ENCODE data around the gene CACTIN. TPM values are rescaled to one million over a fixed set of nuclear protein-coding genes. Genes with fewer than 3 reads are reported as not detected.
A peak's percentile ranks its signal among the peaks of the same experiment; 100 is the strongest.

The CACTIN gene
- total and polyA plus RNA-seq, 7 donors = 6.2 to 23.9 (median 20.5) TPM

GRCh38 chr19:3604227-3604986 is 22.2 kb downstream of the CACTIN start:
- no peak for DNase-seq
- TF ChIP-seq EP300 (IDR thresholded peaks at IDR 0.05) (no peak), POLR2A (IDR thresholded peaks at IDR 0.05) (no peak)
- Histone ChIP-seq H3K36me3 (no peaks in the 10 kb centered on the region), H3K4me1 (peaks cover 0 to 45% (median 34%) of the 10 kb centered on the region in 4 donors), H3K4me3 (no peak overlapping the region), H3K27me3 (no peaks in the 10 kb centered on the region), H3K9me3 (no peaks in the 10 kb centered on the region), H3K27ac (peak overlapping the region in 2 of 4 donors; percentile 14 to 72)
- intact Hi-C loops (cut with DNase I) = no loop called here
- WGBS, 2 donors = 67 to 70% methylated on average over 27 of the region's 27 CpGs

- Histone ChIP-seq H3K27ac (peak overlapping the region; percentile 14 to 72 (median 25)), H3K36me3 (no peaks in the 10 kb centered on the region), H3K27me3 (no peaks in the 10 kb centered on the region), H3K9me3 (no peaks in the 10 kb centered on the region), H3K4me3 (no peak overlapping the region), H3K4me1 (peaks cover 0 to 33% (median 27%) of the 10 kb centered on the region in 4 donors)
- intact Hi-C loops (cut with DNase I) = no loop called here
- TF ChIP-seq EP300 (IDR thresholded peaks at IDR 0.05) = no peak
- no peak for TF ChIP-seq CTCF (IDR thresholded peaks at IDR 0.05)
- no peak for TF ChIP-seq POLR2A (IDR thresholded peaks at IDR 0.05)
- no peak for TF ChIP-seq POLR2AphosphoS5 (IDR thresholded peaks at IDR 0.05)
- 68 to 81% methylated on average over 23 of the region's 23 CpGs for WGBS, 2 donors
- DNase-seq = no peak
These were observed 23.3 kb downstream of the CACTIN start for GRCh38 chr19:3603121-3603811.

- Histone ChIP-seq H3K27me3 (no peaks in the 10 kb centered on the region), H3K4me1 (peaks cover 0 to 11% (median 4%) of the 10 kb centered on the region in 4 donors), H3K9me3 (no peaks in the 10 kb centered on the region), H3K27ac (no peak overlapping the region), H3K36me3 (no peaks in the 10 kb centered on the region), H3K4me3 (no peak overlapping the region)
- DNase-seq = no peak
- intact Hi-C loops (cut with DNase I) = no loop called here
- WGBS, 2 donors = 83 to 90% methylated on average over 12 of the region's 12 CpGs
- TF ChIP-seq EP300 (IDR thresholded peaks at IDR 0.05) = no peak
- no peak for TF ChIP-seq POLR2AphosphoS5 (IDR thresholded peaks at IDR 0.05)
- no peak for TF ChIP-seq POLR2A (IDR thresholded peaks at IDR 0.05)
- TF ChIP-seq CTCF (IDR thresholded peaks at IDR 0.05) = no peak
These were observed 25.6 kb downstream of the CACTIN start for GRCh38 chr19:3601021-3601420.

GRCh38 chr19:3599776-3600187 is 26.8 kb downstream of the CACTIN start:
- Histone ChIP-seq H3K4me3 (no peak overlapping the region), H3K27ac (no peak overlapping the region), H3K9me3 (no peaks in the 10 kb centered on the region), H3K36me3 (no peaks in the 10 kb centered on the region), H3K4me1 (peaks cover 0 to 5% (median 0%) of the 10 kb centered on the region in 4 donors), H3K27me3 (no peaks in the 10 kb centered on the region)
- no peak for DNase-seq
- TF ChIP-seq EP300 (IDR thresholded peaks at IDR 0.05) (no peak), POLR2AphosphoS5 (IDR thresholded peaks at IDR 0.05) (no peak), POLR2A (IDR thresholded peaks at IDR 0.05) (no peak), CTCF (IDR thresholded peaks at IDR 0.05) (no peak)
- 92 to 94% methylated on average over 28 of the region's 28 CpGs for WGBS, 2 donors
- intact Hi-C loops (cut with DNase I) = no loop called here

GRCh38 chr19:3595521-3596061 is 31.0 kb downstream of the CACTIN start:
- no peak for TF ChIP-seq EP300 (IDR thresholded peaks at IDR 0.05)
- no peak for TF ChIP-seq POLR2A (IDR thresholded peaks at IDR 0.05)
- no peak for TF ChIP-seq CTCF (IDR thresholded peaks at IDR 0.05)
- no peak for TF ChIP-seq POLR2AphosphoS5 (IDR thresholded peaks at IDR 0.05)
- Histone ChIP-seq H3K27ac (no peak overlapping the region), H3K36me3 (no peaks in the 10 kb centered on the region), H3K27me3 (no peaks in the 10 kb centered on the region), H3K9me3 (no peaks in the 10 kb centered on the region), H3K4me3 (no peak overlapping the region), H3K4me1 (no peaks in the 10 kb centered on the region)
- 76 to 85% methylated on average over 34 of the region's 34 CpGs for WGBS, 2 donors
- intact Hi-C loops (cut with DNase I) = no loop called here
- DNase-seq = no peak

All from sigmoid colon (tissue), 7 donors.